Measurements from ENCODE around the gene DNAJB12.
A peak's percentile ranks its signal among the peaks of the same experiment; 100 is the strongest.

Gene DNAJB12

DNA sequence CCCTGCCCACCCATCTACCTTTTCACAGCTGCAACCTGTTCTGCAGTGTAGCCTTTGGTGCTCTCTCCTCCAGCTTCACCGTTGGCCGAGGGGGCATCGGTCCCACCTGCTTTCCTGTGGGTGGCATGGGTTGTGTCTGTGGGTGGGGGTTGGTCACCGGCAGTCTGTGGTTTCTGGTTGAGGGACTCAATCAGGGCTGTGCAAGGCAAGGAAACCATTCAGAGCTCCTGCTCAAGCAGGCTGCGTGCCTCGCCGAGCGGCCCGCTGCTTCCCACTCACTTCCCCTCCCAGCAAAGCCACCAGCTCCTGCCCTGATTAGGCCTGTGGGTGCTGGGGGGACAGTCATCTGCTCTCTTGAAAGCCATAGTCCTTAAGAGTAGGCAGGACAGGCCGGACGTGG lies 9.8 kb downstream of the DNAJB12 start:
- TF ChIP-seq, protein P1, sequence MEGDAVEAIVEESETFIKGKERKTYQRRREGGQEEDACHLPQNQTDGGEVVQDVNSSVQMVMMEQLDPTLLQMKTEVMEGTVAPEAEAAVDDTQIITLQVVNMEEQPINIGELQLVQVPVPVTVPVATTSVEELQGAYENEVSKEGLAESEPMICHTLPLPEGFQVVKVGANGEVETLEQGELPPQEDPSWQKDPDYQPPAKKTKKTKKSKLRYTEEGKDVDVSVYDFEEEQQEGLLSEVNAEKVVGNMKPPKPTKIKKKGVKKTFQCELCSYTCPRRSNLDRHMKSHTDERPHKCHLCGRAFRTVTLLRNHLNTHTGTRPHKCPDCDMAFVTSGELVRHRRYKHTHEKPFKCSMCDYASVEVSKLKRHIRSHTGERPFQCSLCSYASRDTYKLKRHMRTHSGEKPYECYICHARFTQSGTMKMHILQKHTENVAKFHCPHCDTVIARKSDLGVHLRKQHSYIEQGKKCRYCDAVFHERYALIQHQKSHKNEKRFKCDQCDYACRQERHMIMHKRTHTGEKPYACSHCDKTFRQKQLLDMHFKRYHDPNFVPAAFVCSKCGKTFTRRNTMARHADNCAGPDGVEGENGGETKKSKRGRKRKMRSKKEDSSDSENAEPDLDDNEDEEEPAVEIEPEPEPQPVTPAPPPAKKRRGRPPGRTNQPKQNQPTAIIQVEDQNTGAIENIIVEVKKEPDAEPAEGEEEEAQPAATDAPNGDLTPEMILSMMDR (IDR thresholded peaks at IDR 0.05): no peak
- Histone ChIP-seq H3K9me3 (no peaks in the 10 kb centered on the region), H3K27ac (no peak overlapping the region), H3K36me3 (peaks cover 35 to 73% (median 66%) of the 10 kb centered on the region in 3 donors), H3K27me3 (no peaks in the 10 kb centered on the region), H3K4me3 (no peak overlapping the region), H3K4me1 (peaks cover 0 to 30% (median 2%) of the 10 kb centered on the region in 4 donors)
- intact Hi-C loops (cut with DNase I; ENCODE audit: low total_unique reads): loop anchor here (5.0 kb wide), 1 partner anchor 218 kb away; no protein-coding TSS in a partner anchor
- DNase-seq: no peak

DNA sequence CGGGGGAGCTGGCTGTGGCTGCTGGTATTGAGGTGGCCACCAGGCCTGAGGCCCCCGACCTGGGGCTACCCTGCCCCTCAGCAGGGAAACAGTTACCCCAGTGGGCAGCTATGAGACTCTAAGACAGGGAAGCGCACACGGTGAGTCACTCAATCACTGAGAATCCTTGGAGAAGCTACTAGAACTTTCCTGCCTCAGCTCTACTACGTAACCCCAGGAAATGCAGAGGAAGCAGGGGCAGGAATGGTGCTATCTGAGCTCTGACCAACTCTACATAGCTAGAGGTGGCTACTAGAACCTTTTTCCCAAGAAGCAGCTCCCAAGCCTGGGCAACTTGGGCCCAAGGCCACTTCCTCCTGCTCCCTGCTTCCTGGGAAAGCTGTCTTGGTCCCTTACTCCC lies 11.8 kb downstream of the DNAJB12 start:
- Histone ChIP-seq H3K36me3 (peaks cover 55 to 70% (median 60%) of the 10 kb centered on the region in 3 donors), H3K4me1 (peaks cover 0 to 10% (median 2%) of the 10 kb centered on the region in 4 donors), H3K27me3 (no peaks in the 10 kb centered on the region), H3K27ac (no peak overlapping the region), H3K9me3 (no peaks in the 10 kb centered on the region), H3K4me3 (no peak overlapping the region)
- no peak for DNase-seq
- intact Hi-C loops (cut with DNase I; ENCODE audit: low total_unique reads): loop anchor here (5.0 kb wide), 1 partner anchor 216 kb away; no protein-coding TSS in a partner anchor
- TF ChIP-seq, protein P1 (IDR thresholded peaks at IDR 0.05): no peak

DNA sequence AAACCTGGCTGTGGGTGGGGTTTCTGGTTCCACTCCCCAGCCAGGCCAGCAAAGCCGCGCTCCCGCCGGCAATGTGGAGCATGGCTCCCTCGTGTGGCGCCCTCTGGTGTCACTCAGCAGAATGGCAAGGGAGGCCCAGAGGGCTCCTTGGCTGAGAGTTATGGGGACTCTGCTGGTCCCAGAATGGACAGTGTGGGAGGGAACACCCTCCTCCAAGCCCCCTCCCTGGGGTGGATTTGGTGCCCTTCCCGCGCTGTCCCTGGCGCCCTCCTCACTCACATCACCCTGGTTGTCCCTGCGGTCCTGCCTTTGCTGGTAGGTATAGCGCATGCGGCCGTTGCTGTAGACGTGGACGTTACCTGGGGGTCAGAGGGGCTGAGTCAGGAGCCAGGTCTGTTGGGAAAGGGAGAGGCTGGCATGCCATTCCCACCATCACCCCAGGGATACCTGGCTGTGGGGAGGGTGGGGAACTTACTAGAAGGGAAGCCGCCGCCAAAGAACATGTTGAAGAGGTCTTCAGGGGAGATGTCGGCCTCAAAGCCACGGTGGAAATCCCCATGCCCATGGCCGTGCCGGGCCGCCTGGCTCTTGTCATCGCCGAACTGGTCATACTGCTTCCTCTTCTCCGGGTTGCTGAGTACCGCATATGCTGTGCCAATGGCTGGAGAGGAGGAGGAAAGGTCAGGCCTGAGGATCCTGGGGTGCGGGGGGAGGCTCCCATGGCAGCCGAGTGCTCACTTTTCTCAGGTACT lies 14.0 kb downstream of the DNAJB12 start:
- Histone ChIP-seq H3K27me3 (no peaks in the 10 kb centered on the region), H3K4me1 (peaks cover 5 to 29% (median 19%) of the 10 kb centered on the region in 4 donors), H3K36me3 (peaks cover 61 to 76% (median 64%) of the 10 kb centered on the region in 3 donors), H3K4me3 (no peak overlapping the region), H3K27ac (peak overlapping the region in 1 of 2 donors; percentile 5), H3K9me3 (no peaks in the 10 kb centered on the region)
- intact Hi-C loops (cut with DNase I; ENCODE audit: low total_unique reads): loop anchor here (5.0 kb wide), 1 partner anchor 213 kb away; no protein-coding TSS in a partner anchor
- TF ChIP-seq, protein P1 (IDR thresholded peaks at IDR 0.05): peak; percentile 90 to 93
- DNase-seq: peak in 1 of 2 donors; percentile 77

DNA sequence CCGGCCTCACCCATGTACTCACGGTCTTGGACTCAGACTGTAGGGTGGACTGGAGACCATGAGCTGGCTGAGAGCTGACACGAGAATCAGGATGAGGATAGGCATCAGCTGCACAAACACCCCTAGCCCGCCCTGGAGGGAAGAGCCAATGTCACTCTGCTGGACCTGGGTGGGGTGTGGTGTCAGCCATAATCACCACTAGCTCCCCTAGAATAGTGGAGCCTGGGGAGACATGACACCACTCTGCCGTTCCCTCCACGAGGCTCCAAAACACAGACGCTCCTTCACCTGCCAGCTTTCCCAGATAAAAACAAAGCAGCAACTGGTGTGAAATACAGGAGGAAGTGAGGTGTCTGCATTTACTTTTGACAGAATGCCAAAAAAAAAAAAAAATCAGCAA lies 16.5 kb downstream of the DNAJB12 start:
- DNase-seq: peak; percentile 12 to 57
- intact Hi-C loops (cut with DNase I; ENCODE audit: low total_unique reads): loop anchor here (5.0 kb wide), 1 partner anchor 381 kb away; no protein-coding TSS in a partner anchor
- Histone ChIP-seq H3K27me3 (no peaks in the 10 kb centered on the region), H3K4me1 (peaks cover 11 to 54% (median 43%) of the 10 kb centered on the region in 4 donors), H3K36me3 (peaks cover 45 to 58% (median 49%) of the 10 kb centered on the region in 3 donors), H3K4me3 (no peak overlapping the region), H3K27ac (no peak overlapping the region), H3K9me3 (no peaks in the 10 kb centered on the region)
- TF ChIP-seq, protein P1 (IDR thresholded peaks at IDR 0.05): no peak

DNA sequence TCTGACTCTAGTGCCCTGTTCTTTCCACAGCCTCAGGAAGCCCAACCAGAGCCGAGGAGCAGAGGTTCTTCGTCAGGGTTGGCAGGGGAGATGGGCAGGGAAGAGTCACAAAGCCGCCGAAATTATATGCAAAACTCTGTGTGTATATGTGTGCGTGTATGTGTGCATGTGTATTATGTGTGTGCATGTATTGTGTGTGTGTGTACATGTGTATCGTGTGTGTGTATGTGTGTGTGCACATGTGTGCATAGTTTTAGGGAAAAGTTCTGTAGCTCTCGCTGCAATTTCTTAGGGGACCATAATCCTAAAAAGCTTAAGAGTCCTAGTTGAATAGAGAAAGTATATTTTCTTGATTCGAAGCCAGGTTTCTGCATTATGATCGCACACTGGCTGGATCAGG lies 17.0 kb downstream of the DNAJB12 start:
- Histone ChIP-seq H3K9me3 (no peaks in the 10 kb centered on the region), H3K4me1 (peaks cover 11 to 59% (median 47%) of the 10 kb centered on the region in 4 donors), H3K4me3 (no peak overlapping the region), H3K27ac (peak overlapping the region; percentile 83 to 94), H3K27me3 (no peaks in the 10 kb centered on the region), H3K36me3 (peaks cover 40 to 53% (median 45%) of the 10 kb centered on the region in 3 donors)
- DNase-seq: no peak
- TF ChIP-seq, protein P1 (IDR thresholded peaks at IDR 0.05): no peak
- intact Hi-C loops (cut with DNase I; ENCODE audit: low total_unique reads): loop anchor here (2.0 to 5.0 kb wide), 2 partner anchors 293 to 380 kb away; no protein-coding TSS in a partner anchor

Measured in tibial artery (tissue), 4 donors.